Activated CD8-positive, alpha-beta memory T cell treated with anti-CD3 and anti-CD28 coated beads, Interleukin-2, amount 50 U/mL, for 1 hour (primary cell): ENCODE measurements around the gene SYNGR4.

ENCODE experiments used
- DNase-seq: peaks from one replicate; pipeline ENCODE4 v3.0.0-alpha.2; 2020; ENCODE audit errors: extremely low read depth

Gene SYNGR4

DNA sequence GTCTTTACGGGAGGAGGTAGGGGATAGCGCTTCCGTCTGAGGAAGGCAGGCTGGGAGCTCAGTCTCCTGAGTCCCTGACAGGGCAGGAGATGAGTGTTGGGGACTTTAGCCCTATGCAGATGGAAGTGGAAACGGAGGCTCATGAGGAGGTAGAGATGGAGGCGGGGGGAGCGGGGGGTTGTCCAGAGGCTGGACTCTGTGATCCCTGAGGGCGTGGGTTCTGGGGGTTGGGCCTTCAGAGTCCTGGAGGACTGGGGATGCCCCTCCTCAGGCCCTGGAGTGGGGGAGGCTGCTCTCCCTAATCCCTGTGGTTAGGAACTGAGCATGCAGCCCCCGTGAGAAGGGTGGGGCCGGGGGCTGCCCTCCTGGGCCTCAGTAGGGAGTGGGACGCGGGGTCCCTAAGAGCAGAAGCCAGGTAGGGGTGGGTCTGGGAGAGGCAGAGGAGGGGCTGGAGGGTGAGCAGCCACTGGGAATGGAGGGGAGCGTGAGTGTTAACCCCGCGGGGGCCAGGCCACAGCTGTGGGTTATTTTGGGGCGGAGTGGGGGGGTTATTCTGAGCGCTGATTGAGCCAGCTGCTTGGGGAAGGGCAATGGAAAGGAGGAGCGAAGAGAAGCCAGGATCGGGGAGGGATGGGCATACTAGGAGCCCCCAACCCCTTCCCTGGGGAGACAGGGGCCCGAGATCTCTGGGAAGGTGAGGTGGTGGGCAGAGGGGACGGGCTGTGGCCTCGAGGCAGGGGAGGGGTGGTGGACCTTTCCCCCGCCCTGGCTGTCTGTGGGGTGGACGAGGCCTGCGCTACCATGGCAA lies 32.1 kb downstream of the SYNGR4 start:
- DNase-seq: no peak

DNA sequence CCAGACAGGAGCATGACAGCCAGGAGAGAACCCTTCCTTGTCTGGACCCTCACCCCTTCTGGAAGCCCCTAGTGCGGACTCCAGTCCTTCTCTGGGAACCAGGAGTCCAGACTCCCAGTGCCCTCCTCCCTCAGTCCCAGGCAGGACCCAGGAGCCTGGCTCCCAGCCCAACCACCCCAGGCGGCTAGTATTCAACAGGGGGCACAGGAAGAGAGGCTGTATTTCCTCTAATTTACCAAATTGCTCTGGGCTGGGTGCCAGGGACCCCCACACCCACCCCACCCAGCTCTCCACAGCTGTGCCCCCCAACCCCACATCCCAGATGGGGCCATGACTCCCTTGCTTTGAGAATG lies 32.6 kb downstream of the SYNGR4 start:
- no peak for DNase-seq

DNA sequence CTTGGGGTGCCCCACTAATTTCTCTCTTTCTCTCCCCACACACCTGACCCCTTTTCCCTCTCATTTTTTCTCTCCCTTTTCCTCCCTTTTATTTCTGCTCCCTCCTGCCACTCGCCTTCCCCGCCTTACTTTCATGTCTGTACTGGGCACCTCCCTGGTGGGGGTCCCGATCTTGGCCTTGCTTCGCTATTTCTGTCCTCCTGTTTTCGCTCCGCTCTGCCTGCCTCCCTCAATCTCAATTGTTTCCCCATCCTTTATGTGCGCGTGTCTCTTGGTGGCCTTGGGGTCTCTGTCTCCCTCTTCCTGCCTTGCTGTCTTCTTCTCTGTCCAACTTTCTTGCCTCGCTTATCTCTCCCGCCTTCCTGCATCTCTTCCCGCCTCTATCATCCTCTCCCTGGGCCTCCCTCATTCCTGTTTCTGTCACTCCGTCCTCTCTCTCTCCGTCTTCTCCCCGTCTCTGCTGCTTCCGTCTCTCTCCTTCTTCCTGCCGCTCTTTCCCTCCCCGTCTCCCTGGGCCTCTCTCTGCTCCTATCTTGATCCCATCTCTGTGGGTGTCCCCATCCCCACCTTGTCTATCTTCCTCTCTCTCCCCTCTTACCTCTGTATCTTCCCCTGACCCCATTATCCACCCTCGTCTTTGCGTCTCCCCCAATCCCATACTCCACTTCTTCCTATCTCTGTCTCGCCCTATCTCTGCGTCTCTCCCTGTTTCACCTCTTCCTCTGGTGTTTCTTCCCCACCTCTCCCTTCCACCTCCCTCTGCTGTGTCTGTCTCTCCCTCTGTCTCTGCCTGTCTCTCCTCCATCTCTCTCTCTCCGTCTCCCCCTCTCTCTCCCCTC lies 33.3 kb downstream of the SYNGR4 start:
- DNase-seq: no peak

DNA sequence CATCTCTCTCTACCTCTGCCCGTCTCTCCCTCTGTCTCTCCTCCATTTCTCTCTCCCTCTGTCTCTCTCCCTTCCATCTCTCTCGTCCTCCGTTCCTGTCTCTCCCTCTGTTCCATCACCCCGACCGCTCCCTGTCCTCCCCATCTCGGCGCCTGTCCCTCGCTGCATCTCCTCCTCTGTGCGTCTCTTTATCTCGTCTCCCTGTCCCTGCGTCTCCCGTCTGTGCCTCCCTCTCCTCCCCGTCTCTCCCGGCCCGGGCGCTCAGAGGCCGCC lies 33.9 kb downstream of the SYNGR4 start:
- DNase-seq: no peak

DNA sequence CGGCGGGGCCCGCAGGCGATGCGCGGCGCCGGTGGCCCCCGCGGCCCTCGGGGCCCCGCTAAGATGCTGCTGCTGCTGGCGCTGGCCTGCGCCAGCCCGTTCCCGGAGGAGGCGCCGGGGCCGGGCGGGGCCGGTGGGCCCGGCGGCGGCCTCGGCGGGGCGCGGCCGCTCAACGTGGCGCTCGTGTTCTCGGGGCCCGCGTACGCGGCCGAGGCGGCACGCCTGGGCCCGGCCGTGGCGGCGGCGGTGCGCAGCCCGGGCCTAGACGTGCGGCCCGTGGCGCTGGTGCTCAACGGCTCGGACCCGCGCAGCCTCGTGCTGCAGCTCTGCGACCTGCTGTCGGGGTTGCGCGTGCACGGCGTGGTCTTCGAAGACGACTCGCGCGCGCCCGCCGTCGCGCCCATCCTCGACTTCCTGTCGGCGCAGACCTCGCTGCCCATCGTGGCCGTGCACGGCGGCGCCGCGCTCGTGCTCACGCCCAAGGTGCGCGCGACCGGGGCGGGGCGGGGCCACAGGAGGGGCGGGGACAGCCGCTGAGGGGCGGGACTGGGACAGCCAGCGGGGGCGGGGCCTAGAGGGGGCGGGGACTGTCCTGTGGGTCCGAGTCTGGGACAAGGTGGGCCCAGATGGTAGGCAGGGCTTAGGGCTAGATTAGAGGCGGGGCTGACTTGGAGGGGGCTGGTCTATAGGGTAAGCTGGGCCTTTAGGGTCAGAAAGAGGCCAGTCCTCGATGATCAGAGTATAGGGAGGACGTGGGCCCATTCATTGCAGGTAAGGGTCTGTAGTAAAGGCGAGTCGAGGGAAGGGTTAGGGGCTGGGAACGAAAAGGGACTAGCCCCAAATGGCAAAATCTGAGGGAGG lies 34.4 kb downstream of the SYNGR4 start:
- no peak for DNase-seq

DNA sequence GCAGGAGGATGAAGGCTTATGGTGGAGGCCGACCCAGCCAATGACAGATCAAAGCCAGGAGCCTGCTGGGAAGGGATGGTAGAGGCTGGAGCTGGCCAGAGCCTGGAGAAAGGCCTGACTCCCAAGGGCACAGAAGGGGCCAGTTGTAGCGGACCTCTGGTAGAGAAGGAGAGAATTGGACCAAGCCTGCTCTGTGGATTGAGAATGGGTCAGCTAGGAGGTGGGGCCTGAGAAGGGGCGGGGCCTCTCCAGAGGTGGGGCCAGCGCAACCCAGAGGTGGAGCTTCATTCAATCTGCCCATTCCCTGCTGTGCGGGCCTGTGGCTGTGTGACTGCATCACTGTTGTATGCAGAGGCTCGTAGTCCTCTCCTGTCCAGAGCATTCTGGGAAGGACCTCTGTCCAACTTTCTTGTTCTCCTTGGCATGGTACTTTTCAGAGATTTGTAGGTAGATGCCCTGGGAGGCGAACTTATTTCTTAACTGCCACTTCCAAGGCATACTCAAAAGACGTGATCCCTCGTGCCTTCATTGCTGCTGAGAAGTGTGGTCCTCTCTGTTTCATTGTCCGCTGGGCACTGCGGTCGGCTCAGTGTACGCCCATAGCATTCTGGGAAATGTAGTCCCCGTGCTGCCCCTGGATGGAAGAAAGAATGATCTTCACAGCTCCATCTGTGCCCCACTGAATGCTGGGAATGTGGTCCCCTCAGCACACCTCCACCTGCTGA lies 36.0 kb downstream of the SYNGR4 start:
- no peak for DNase-seq

DNA sequence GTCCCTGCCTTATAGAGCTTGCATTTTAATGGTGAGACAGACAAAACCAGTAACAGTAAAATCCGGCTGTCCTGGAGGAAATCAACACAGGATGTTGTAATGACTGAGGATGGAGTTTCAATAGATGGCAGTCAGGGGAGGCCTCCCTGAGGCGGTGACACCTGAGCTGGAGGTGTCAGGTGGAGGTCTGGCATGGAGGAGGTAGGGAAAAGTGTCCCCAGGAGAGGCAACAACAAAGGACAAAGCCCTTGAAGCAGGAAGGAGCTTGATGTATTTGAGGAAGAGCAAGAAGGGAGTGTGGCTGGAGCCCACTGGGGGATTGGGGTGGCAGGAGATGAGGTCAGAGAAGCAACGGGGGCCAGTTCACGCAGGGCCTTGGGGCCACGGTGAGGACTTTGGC lies 37.1 kb downstream of the SYNGR4 start:
- no peak for DNase-seq

DNA sequence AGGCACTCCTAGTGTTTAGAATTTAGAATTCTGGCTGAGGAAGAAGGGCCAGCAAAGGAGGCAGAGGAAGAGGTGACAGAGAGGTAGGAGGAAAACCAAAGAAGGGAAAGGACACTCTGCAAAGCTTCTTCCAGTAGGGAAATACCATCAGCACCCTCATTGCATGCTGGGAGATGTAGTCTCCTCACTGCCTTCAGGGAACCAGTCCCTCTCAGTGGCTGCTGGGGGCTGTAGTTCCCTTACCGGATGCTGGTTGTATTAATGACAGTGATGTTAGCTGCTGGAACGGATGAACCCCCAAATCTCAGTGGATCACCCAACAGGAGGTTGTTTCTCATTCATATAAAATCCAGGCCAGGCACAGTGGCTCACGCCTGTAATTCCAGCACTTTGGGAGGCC lies 39.4 kb downstream of the SYNGR4 start:
- no peak for DNase-seq

DNA sequence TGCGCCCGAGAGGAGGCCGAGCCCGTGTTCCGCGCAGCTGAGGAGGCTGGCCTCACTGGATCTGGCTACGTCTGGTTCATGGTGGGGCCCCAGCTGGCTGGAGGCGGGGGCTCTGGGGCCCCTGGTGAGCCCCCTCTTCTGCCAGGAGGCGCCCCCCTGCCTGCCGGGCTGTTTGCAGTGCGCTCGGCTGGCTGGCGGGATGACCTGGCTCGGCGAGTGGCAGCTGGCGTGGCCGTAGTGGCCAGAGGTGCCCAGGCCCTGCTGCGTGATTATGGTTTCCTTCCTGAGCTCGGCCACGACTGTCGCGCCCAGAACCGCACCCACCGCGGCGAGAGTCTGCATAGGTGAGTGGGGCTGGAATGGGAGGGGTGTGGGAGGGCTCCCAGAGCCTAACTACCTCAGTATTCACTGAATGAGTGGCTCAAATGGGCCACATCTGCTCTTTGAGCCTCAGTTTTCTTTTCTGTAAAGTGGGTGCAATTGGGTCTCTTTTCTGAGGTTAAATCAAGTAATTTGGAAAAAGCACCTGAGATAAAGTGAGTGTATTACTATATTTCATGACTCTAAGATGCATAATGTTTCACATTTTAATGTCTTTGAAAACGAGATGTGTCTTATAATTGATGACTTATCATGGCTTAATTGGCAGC lies 41.0 kb downstream of the SYNGR4 start:
- DNase-seq: no peak

DNA sequence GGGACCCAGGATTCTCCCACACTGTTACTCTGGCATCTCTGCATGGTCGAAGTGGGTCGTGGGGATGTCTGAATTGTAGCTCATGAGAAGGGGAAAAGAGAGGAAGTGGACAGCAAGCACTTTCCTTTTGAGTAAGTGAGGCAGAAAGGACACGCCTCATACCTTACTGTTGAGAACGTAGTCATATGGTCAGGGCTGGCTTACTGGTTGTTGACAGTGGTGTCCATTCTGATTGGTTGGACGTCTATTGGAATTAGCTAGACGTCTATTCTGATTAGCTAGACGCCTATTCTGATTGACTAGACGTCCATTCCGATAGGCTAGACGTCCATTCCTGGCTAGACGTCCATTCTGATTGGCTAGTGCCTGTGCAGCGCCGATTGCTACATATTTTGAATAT lies 41.7 kb downstream of the SYNGR4 start:
- DNase-seq: no peak

DNA sequence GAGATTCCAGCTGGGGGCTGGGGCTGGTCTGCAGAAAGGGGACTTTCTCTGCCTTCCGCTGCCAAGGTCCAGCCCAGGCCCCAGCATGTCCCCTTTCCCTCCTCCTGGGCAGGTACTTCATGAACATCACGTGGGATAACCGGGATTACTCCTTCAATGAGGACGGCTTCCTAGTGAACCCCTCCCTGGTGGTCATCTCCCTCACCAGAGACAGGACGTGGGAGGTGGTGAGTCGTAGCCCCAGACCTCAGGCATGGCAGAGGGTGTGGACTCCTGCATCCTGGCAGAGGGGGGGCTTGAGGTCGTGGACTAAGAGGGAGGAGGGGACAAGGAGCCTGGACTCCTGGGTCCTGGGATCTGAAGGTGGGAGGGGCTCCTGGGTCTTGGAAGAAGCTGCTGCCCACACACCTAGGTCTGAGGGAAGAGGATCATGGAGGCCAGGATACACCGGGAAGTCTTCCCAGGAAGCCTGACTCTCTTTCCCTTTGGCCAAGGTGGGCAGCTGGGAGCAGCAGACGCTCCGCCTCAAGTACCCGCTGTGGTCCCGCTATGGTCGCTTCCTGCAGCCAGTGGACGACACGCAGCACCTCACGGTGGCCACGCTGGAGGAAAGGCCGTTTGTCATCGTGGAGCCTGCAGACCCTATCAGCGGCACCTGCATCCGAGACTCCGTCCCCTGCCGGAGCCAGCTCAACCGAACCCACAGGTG lies 49.9 kb downstream of the SYNGR4 start:
- DNase-seq: no peak

DNA sequence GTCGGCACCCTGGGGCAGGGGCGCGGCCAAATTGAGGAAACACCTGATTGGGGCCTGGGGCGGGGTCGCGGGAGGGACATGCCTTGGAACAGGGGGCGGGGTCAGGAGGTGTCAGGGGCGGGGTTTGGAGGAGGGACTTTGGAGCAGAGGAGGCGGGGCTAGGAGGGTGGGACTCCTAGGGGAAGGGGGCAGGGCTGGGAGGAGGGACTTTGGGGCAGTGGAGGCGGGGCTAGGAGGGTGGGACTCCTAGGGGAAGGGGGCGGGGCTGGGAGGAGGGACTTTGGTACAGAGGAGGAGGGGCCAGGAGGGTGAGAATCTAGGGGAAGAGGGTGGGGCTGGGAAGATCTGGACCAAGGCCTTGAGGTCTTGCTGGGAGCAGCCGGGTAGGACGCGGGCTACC lies 51.2 kb downstream of the SYNGR4 start:
- DNase-seq: no peak

DNA sequence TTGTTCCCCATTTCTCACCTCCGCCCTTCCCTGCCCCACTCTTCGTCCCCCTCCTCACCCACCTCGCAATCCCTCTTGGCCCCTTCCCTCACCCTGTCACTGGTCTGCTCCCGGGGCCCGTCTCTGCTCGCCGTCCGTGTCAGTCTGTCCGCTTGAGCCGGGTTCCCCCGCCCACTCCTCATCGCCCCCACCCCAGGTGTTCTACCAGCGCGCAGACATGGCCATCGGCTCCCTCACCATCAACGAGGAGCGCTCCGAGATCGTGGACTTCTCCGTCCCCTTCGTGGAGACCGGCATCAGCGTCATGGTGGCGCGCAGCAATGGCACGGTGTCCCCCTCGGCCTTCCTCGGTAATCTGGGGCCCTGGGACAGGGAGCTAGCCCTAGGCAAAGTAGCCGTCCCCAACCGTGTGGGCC lies 51.6 kb downstream of the SYNGR4 start:
- DNase-seq: no peak

DNA sequence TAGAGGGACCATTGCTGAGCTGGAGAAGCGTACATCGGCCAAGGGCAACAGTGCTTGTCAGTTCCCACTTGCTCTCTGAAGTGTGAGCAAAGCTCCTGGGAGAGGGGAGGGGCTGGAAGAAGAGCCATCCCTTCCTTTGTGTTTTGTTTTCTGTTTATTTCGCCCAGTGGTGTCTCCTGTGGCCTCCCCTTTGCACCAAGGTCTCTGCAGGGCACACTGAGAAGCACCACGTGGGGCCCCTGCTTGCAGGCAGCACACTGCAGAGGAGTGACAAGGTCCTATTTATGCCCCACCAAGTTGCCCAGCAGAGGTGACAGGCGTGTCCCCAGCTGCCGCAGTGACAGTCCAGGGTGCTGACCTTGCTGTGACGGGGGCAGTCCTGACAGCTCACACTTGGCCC lies 53.3 kb downstream of the SYNGR4 start:
- DNase-seq: no peak

DNA sequence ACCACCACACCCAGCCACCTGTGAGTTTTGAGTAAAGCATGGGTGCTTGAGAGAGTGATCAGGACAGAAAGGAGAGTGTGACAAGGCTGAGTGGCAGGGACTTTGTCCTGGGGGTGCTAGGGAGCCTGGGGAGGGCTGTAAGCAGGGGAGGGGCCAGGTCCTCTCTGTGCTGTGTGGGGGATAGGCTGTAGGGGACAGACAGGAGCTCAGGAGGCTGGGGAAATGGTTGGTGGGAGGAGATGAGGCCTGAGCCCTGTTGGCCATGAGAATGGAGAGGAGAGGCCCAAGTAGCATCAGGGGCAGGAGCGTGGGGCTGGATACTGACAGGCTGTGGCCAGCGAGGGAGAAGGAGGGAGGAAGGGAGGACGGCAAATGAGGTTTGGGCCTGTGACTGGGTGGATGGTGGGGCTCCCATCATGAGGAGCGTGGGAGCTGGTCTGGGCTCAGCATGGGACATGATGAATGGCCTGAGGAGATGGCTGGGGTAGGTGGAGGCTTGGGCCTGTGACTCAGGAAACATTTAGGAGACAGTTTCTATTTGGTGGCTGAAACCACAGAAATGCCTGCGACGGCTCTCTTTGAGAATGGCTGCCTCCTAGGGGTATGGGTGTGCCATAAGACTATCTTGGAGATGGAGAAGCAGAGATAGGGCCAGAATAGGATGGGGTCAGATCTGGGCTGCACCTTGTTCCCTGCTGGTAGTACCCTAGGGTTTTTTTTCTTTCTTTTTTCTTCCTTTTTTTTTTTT lies 54.3 kb downstream of the SYNGR4 start:
- DNase-seq: no peak

DNA sequence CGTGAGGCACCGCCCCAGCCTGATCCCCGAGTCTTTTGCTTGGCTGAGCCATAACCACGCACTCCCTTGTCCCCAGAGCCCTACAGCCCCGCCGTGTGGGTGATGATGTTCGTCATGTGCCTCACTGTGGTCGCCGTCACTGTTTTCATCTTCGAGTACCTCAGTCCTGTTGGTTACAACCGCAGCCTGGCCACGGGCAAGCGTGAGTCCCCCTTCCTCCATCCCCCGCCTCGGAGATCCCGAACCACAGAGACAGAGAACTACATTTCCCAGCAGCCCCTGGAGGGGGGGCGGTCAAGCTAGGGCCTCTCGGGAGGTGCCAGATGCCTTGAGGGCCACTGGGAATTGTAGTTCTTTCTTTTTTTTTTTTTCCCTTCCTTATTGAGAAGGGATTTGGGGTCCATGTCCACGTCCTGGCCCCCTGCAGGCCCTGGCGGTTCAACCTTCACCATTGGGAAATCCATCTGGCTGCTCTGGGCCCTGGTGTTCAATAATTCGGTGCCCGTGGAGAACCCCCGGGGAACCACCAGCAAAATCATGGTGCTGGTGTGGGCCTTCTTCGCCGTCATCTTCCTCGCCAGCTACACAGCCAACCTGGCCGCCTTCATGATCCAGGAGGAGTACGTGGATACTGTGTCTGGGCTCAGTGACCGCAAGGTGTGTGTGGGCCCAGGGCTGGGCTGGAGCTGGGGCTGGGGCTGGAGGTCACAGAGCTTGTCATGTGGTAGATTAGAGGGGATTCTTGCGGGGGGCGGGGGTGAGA lies 55.2 kb downstream of the SYNGR4 start:
- no peak for DNase-seq

DNA sequence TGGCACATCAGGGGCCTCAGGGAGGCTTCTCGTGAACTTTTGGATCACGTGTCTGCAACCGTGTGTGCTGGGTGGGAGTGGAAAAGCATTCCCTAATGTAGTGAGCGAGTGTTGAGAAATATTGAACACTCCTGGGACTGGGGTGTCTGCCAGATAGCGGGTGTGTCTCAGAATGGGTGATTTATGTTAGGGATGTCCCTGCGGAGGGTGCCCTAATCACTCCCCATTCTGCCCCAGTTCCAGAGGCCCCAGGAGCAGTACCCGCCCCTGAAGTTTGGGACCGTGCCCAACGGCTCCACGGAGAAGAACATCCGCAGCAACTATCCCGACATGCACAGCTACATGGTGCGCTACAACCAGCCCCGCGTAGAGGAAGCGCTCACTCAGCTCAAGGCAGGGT lies 57.4 kb downstream of the SYNGR4 start:
- no peak for DNase-seq

DNA sequence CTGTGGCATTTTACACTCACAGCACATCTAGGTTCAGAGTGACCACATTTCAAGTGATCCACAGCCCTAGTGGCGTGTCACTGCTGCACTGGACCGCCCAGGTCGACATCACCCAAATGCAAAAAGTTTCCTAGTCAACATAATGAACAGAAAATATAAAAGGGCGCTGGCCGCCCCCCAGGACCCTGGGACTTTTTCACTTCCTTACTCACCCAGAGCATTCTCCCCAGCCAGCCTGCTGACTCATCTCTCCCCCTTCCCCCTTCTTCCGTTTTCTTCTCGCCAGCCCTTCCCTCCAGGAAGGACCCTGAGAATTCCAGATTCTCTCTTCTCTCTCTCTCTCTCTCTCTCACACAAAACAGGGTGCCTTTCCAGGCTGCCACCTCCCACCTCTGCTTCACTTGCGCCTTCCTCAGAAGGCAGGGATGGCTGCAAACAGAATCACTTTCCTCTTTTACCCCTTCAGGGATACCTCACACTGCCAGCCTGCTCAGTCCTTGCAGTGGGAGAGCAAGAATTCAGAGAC lies 60.6 kb downstream of the SYNGR4 start:
- no peak for DNase-seq
